Inflammatory macrophage (primary cell): ENCODE data around the gene DSCAM.
"Not testable (repeated sequence)": the region's sequence is repeated elsewhere in the genome, so short reads cannot be mapped to it uniquely, and the experiment has no call there.

Source experiments
- DNase-seq, 2 donors: peaks; one replicate each; pipeline ENCODE4 v3.0.0-alpha.2; 2020 to 2022

Gene DSCAM

DNA sequence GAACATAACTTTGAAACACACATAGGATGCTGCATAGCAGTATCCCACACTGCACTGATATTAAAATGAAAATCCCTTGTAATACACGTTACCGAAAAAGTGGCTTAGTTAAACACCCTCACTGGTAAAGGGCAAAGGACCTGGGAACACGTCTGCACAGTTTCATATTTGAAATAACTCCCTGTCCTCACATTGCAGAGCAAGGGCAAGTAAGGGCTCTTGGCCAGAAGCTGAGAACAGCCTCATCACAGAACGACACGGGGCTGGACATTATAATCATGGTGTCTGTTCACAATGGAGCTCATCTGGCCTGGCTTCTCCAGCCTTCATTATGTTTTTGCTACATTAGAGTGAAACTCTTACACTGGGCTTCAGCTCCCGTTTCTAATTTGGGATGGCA is 772.8 kb downstream of the DSCAM start:
- no peak for DNase-seq

DNA sequence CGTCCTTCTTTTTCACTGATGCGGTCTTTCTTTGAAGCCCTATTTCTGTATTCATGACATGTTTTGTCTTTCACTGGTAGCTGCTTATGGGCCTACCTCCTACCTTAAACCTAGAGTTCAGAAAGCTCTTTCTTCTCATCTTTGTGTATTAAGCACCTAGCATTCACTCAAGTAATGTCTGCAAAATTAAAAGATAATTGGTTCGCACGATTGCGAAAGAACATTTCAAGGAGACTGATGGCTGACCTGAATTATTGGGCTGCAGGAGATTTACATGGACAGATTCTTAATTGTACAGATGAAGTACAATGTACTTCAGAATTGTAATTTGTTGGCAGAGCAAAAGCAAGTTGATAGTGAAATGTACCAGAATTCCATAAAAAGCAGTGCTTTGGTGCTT is 773.3 kb downstream of the DSCAM start:
- no peak for DNase-seq

DNA sequence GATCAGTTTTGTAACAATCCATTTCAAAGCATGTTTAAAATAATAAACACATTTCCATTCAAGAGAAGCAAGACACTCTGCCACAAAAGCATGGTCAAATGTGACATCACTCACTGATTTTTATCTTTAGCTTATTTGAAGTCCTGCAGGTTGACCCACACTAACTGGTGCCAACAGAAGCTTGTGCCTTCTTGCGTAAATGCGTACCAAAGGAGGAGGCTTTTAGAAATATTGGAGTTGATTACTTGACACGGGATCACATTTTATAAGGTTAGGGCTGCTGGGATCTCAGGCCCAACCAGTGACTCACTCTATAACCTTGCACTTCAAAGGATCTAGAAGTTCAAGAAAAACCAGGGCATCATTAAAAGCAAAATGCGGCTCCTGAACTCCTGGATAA is 776.1 kb downstream of the DSCAM start:
- no peak for DNase-seq

DNA sequence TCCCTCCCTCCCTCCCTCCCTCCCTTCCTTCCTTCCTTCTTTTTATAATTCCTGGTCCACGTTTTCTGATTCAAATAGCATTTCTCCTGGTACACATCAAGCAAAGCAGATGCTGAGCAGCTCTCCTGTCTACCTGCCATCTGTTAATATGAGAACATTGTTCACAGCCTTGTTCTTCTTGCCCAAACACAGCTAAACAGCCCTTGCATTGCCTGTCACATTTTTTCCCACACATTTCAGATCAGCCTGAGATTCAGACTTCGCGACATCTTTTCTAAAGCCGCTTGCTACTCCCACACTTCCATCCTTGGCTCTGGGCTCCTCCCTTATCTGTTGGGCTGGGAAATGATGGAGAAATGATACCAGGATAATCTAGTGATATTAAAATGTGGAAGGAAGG is 779.2 kb downstream of the DSCAM start:
- DNase-seq, result no peak

DNA sequence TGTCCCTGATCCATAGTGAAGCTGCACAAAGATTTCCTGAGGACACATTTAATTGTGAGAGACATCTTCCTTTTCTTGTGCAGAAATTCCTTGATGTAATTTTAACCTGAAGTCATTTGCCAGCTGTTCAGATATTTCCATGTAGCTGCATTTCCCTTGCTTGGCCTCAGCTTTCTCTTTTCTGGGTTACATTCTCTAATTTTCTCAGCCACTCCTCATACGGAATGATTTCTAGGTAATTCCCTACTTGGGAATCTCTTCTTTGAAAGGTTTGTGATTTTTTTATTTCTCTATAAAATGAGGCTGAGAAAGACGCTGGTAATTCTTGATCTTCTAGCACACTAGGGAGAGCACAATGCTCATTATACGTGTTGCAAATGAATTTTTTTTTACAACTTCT is 780.7 kb downstream of the DSCAM start:
- DNase-seq, result no peak

DNA sequence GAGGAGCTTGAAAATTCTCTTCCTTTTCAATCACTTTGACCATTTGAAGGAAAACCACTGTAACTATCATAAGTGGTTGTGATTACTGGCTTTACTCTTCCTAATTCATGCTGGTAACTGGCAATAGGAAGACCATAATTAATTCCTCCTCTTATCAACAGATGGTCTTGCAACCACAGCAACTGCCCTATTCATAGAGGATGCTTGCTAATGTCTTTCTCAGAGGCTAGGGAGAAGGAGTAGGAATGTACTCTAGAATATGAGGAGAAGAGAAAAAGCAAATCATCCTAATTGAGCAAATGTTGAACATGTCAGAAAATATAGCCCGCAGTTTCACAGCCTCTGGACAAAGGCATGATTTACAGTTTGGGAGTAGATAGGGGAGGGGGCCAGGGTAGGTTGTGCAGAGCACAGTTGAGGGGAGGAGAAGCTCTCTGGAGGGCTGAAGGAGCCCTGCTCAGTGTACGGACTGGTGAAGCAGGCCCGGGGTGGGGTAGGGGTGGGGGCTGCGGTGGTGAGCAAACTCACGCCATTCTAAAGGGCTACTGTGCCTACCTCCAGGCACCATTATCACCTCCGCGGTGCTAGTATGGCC is 786.8 kb downstream of the DSCAM start:
- no peak for DNase-seq

DNA sequence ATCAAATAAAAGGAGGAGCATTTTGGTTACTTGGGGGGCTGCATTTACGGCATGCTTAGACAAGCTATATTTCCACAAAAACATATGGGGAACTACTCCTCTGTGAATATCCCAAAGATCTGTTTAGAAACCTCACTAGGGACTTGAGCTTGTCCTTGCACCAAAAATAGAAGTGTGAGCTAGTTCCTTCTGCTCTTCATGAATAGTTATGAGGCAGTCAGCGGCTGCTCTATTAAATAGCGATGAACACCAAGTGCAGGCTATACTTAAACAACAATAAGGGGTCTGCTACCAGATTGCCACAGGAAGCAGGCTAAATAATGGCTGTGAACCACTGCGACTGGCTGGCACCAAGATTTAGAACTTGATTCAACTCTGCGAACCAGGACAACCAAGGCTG is 789.6 kb downstream of the DSCAM start:
- no peak for DNase-seq

DNA sequence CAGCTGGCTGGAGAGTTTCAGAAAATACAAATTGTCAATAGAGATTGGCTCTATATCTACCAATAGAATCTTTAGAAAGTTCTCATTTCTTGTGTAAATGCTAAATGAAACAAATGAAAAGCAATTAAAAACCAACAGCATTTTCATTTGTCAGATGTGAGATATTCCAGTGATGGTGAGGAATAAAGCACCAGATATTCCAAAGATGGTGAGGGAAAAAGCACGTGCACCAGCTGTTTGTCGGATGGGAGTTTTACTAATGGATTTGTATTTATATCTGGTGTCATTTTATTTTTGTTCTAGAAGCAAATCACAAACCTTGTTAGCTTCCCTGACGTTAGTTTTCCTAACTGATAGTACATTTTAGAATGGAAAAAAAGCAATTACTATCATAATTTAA is 790.9 kb downstream of the DSCAM start:
- no peak for DNase-seq

DNA sequence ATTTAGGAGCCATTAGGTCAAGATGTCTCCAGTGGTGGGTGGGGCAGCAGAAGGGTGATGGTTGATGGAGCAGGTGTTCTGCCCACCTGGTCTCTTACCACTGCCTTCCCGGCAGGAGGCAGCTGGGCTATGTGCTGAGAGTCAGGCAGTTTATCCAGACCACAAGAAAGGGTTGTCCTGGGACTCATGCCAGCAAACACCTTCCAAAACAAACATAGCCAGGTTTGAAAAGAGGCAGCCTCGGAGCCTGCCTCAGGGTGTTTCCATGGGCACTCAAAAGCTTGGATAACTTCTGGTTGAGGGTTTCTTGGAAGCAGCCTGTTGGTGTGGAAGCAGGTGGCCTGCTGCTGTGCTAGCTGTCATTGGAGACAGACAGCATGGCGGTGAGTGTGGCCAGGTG is 792.6 kb downstream of the DSCAM start:
- no peak for DNase-seq

DNA sequence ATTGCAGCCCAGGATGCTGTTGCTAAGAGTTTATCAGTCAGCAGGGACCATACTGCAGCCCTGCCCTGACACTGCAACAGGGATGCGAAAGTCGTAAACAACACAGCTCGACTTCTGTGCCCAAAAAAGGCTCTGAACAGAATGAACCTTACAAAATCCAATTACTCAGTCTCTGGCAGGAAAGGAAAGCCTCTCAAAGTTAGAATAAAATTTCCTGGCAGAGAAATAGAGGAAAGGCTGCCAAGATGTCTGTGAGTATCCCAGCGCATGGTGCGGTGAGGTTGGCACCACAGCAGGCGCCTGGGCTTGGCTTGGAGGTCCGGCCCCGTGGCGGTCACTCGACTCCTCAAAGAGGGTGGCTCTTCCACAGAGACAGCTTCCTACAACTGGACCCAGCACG is 794.0 kb downstream of the DSCAM start:
- DNase-seq, result no peak

DNA sequence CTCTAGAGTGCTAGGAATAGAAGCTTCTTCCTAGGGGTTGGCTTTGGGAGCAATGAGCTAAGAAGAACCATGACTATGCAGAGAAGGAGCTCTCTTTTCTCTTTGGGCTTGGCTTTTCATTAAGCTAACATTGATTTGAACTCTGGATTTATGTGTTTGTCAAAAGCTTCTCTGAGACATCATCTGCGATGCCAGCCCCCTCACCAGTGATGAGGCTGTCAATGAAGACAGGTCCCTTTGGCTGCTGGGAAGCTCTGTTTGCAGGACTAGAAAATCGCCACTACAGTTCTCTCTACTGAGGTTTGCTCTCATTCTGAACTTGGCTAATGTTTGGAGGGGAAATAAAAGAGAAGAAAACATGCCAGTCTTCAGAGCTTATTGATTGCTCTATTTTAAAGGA is 794.7 kb downstream of the DSCAM start:
- DNase-seq, result no peak

DNA sequence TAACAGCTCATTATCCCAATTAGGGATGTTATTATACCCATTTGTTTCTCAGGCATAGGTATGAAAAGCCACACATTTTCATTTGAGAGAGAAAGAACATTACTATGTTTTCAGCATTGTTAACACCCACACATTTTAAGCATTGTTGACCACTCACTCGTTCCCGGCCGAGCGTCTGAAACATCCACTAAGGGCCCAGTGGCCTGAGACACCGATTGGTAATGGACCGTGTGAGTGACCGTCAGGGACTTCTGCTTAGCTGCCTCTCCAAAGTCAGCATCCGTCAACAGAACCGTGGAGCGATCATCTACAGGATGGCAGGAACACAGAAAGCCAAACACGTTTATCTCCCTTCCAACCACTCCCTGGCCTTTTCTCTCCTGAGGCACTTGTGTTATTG is 795.2 kb downstream of the DSCAM start:
- no peak for DNase-seq

DNA sequence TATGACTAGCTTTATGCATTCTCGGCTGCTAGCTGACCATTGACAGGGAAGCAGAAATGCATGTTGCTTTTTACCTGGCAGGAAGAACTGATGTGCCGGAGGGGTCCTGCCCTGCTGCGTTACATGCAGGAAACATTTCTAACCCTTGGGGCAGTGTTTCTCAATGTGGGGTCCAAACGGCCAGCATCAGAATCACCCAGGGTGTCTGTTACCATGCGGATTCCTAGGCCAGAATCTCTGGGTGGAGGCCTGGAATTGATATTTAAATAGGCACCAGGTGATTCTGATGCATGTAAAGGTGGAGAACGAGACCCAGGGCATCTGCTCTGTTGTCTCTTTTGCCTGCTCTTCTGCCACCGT is 797.0 kb downstream of the DSCAM start:
- no peak for DNase-seq

DNA sequence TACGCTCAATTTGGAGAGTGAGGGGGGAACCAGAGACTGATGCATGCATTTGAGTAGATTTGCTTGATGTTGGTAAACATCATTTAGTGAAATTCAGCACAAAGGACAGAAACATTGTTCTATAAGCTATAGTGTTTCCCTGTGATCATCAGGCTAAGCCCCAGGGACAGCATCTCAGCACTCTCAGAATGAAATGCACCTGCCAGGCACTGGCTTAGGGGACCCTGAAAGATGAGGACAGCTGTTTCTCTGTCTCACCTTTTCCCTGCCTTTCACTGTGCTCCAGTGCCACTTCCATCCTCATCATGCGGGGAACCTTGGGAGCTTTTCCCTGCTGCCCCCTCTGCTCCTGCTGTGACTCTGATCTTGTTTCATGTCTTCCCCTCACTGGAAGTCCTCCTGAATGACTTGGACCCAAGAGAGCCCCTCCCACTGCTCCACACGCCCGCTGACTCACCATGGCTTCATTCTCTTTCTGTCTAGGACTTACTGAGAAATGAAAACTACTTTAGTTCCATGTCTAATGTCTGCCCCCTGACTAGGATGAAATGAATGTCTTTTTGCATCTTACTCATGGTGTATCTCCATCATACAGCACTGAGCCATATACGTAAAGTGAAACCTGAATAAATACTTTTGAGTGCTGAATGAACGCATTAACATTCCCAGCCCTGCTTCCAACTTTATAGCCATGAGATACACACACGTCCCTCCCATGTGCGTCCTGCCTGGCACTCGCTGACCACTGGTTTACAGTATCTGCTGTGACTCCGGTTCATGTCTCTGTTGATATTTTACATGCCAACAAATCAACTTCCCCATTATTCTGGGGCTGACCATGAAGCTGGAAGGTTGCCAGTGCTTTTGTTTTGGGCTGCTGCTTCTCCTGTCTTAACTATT is 797.7 kb downstream of the DSCAM start:
- DNase-seq, result peak in 1 of 2 donors; percentile 1

DNA sequence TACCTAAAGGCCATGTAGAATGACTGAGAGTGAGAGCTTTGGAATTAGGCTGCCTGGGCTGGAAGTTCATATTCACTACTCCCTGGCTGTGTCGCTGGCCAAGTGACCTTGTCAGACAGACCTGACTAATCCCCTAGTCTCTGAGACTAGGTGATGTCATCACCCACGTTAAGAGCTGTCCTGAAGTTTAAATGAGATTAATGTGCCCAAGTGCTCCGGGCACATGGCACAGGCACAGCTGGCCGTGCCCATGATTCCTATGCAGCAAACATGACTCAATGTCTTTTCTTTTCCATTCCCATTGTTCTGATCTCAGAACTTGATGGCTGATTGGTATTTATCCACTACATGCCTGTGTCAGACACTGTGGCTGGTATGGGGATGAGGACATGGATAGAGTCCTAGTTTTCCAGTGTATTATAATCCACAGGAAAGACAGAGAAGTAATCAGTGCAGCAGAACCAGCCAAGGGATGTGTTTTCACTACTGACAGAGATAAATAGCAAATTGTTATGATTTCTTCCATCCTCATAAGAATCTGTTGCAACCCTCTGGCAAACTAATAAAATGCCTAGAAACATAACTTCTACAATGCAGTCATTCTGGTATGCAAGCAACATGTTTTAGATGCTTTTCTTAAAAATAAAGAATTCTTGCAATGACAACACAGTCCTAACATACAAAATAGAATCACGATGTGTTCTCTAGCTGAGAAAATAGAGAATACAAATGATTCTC is 798.8 kb downstream of the DSCAM start:
- DNase-seq, result no peak

DNA sequence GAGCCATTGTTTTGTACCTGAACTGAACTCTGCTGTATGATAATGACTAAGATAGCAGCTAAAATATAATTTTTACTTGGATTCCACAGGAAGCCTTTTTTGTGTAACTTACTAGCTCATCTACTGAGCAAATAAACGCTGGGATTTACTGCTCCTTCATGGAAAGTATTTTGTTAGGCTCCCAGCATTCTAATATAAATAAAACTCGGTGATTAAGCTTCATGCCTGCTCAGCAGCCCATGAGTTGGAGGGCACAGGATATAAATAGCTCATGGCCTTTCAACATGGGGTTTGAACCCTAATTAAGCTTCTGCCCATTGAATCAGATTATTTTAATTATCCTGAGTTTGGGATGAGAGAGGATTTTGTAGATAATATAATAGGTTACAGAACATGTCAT is 799.7 kb downstream of the DSCAM start:
- no peak for DNase-seq

DNA sequence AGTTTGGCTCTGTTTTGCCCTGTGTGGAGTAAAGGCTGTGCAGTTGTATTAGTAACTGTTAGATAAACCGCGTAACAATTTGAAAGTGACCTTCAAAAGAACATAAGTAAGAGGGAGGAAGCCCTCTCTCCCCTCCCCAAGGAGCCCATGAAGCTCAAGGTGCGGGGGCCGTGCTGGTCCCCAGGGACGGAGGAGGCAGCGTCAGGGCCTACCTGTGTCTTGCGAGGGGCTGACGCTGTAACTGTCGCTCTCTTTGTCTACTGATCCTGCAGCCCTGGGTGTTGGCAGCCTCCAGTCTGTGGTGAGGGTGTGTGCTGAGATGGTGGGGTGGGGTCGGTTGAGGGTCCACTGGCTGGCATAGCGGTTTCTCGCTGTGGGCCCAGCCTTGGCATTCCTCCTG is 803.1 kb downstream of the DSCAM start:
- DNase-seq, result no peak

DNA sequence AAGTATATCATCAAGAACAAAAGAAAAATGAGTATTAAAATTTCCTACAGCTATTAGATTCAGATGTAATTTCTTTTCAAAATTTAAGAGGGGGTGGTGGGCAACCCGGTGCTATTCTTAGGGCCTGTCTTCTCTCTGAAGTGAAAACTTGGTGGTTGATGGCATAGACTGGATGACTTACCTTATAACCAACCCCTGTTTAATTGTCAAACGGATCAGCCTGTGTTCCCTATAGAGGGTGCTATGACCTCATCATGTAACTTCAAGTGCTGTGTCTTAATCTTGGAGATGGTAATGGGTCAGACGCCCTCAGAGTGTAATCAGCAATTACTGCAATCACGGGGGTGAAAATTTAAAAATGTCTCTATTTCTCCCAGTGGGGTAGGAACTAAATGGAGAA is 803.5 kb downstream of the DSCAM start:
- no peak for DNase-seq

DNA sequence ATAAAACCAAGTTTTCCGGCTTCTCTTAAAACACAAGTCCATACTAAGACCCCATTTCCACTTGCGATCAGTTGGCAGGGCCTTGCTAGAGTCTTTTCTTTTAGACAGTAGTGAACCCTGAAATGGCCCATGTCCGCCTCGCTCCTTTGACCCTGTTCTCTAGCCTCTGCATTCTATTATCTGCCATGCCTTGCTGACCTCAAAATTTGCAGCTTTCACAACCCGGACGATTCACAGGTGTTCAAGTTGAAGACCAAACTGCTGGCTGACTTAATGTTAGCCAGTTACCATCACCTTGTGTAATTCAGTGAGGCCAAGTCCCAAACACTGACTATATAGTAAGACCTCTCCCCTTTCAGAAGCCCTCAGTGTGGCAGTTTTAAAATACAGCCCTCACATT is 805.5 kb downstream of the DSCAM start:
- DNase-seq, result no peak

DNA sequence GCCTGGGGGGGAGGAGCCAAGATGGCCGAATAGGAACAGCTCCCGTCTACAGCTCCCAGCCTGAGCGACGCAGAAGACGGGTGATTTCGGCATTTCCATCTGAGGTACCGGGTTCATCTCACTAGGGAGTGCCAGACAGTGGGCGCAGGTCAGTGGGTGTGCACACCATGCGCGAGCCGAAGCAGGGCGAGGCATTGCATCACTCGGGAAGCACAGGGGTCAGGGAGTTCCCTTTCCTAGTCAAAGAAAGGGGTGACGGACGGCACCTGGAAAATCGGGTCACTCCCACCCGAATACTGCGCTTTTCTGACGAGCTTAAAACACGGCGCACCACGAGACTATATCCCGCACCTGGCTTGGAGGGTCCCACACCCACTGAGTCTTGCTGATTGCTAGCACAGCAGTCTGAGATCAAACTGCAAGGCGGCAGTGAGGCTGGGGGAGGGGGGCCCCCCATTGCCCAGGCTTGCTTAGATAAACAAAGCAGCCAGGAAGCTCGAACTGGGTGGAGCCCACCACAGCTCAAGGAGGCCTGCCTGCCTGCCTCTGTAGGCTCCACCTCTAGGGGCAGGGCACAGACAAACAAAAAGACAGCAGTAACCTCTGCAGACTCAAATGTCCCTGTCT is 813.7 kb downstream of the DSCAM start:
- not testable (repeated sequence) for DNase-seq

DNA sequence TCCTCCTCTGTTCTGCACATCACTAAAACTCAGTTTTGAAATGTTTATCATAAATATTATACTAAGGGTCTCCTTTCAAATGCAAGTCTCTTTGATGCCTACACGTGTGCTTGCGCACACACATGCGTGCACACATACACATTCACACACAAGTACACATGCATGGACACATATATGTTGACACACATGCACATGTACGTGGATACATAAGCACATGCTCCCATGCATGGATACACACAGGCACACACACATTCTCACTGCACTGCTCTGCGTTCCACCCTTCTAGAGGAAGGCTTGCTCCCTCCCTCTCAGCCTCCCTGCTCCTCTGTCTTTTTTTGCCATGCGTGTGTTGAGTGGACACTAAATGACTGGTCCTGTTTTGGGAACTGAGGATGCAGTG is 817.1 kb downstream of the DSCAM start:
- no peak for DNase-seq

DNA sequence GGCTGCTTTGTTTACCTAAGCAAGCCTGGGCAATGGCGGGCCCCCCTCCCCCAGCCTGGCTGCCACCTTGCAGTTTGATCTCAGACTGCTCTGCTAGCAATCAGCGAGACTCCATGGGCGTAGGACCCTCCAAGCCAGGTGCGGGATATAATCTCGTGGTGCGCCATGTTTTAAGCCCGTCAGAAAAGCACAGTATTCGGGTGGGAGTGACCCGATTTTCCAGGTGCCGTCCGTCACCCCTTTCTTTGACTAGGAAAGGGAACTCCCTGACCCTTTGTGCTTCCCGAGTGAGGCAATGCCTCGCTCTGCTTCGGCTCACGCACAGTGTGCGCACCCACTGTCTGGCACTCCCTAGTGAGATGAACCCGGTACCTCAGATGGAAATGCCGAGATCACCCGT is 818.6 kb downstream of the DSCAM start:
- not testable (repeated sequence) for DNase-seq

DNA sequence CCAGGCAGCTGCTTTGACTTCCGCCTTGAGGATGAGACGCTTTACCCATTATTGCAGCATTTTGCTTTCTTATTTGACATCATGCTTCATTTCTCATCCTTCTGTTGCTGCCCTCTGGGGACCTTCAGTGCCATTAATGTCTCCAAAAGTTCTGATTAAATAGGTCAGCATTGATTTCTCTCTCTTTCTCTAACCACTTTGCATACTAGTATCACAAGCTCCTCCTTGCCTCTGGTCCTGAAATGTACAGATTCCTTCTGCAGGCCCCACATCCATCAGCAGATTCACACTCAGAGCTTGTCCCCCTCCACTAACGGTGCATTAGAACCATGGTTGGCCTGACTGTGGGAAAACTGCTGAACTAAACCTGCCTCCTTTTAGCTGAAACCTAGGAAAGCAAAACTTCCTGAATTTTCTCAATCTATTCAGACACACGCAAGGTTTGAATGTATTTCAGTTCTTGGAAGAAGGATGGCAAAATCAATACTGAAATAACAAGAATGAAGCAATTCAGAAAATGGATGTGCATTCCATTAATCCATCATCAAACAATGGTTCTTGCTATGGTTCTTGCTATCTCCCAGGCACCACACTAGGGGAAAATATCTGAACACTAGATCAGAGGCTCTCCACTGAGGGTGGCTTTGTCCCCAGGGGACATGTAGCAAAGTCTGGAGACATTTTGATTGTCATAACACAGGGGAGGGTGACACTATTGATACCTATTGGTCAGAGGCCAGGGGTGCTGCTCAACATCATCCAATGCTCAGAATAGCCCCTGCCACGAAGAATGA is 825.2 kb downstream of the DSCAM start:
- DNase-seq, result no peak
